AG09309 (cell line): ENCODE measurements around the gene FXYD6.

ENCODE experiments used
- DNase-seq: peaks from one replicate; pipeline ENCODE4 v3.0.0-alpha.2; 2010; ENCODE audit warnings: low read depth
- H3K4me3 ChIP-seq: 2 replicates; pipeline ENCODE4 v1.5.1; 2011; ENCODE audit warnings: mild to moderate bottlenecking, low read depth, low read length, moderate library complexity; ENCODE audit not compliant: control insufficient read depth
- CTCF ChIP-seq: IDR thresholded peaks from 2 replicates; pipeline ENCODE4 v1.5.1; 2011; ENCODE audit warnings: mild to moderate bottlenecking, low read depth, low read length, inconsistent platforms; ENCODE audit not compliant: insufficient read depth, control insufficient read depth; ENCODE audit errors: missing control alignments

The FXYD6 gene

GRCh38 chr11:117839936-117840813 lies 36.3 kb downstream of the FXYD6 start:
- DNase-seq: no peak
- no peak for TF ChIP-seq CTCF
- H3K4me3 ChIP-seq: no peak overlapping the region

GRCh38 chr11:117839380-117839881 lies 37.0 kb downstream of the FXYD6 start:
- DNase-seq: no peak
- no peak for TF ChIP-seq CTCF

GRCh38 chr11:117838901-117839300 lies 37.6 kb downstream of the FXYD6 start:
- DNase-seq: no peak
- no peak overlapping the region for H3K4me3 ChIP-seq
- no peak for TF ChIP-seq CTCF

More at GRCh38 chr11:117839380-117839881, 37.0 kb downstream of the FXYD6 start:
- no peak overlapping the region for H3K4me3 ChIP-seq

GRCh38 chr11:117837791-117838190 lies 38.7 kb downstream of the FXYD6 start:
- no peak for DNase-seq
- TF ChIP-seq CTCF: no peak
- no peak overlapping the region for H3K4me3 ChIP-seq

- TF ChIP-seq CTCF: no peak
- H3K4me3 ChIP-seq: no peak overlapping the region
- DNase-seq: no peak
Measured at GRCh38 chr11:117837070-117837776, 39.2 kb downstream of the FXYD6 start.

GRCh38 chr11:117836077-117836960 lies 40.1 kb downstream of the FXYD6 start:
- no peak overlapping the region for H3K4me3 ChIP-seq
- DNase-seq: no peak
- no peak for TF ChIP-seq CTCF
